Activated T-helper 9 cell treated with anti-CD3 and anti-CD28 coated beads, Interleukin-2, amount 50 U/mL, for 16 hours (primary cell): ENCODE results near the gene COL6A1.

ENCODE experiments used
- DNase-seq: peaks from one replicate; pipeline ENCODE4 v3.0.0-alpha.2; 2020; ENCODE audit warnings: low read depth

COL6A1 gene, protein sequence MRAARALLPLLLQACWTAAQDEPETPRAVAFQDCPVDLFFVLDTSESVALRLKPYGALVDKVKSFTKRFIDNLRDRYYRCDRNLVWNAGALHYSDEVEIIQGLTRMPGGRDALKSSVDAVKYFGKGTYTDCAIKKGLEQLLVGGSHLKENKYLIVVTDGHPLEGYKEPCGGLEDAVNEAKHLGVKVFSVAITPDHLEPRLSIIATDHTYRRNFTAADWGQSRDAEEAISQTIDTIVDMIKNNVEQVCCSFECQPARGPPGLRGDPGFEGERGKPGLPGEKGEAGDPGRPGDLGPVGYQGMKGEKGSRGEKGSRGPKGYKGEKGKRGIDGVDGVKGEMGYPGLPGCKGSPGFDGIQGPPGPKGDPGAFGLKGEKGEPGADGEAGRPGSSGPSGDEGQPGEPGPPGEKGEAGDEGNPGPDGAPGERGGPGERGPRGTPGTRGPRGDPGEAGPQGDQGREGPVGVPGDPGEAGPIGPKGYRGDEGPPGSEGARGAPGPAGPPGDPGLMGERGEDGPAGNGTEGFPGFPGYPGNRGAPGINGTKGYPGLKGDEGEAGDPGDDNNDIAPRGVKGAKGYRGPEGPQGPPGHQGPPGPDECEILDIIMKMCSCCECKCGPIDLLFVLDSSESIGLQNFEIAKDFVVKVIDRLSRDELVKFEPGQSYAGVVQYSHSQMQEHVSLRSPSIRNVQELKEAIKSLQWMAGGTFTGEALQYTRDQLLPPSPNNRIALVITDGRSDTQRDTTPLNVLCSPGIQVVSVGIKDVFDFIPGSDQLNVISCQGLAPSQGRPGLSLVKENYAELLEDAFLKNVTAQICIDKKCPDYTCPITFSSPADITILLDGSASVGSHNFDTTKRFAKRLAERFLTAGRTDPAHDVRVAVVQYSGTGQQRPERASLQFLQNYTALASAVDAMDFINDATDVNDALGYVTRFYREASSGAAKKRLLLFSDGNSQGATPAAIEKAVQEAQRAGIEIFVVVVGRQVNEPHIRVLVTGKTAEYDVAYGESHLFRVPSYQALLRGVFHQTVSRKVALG

DNA sequence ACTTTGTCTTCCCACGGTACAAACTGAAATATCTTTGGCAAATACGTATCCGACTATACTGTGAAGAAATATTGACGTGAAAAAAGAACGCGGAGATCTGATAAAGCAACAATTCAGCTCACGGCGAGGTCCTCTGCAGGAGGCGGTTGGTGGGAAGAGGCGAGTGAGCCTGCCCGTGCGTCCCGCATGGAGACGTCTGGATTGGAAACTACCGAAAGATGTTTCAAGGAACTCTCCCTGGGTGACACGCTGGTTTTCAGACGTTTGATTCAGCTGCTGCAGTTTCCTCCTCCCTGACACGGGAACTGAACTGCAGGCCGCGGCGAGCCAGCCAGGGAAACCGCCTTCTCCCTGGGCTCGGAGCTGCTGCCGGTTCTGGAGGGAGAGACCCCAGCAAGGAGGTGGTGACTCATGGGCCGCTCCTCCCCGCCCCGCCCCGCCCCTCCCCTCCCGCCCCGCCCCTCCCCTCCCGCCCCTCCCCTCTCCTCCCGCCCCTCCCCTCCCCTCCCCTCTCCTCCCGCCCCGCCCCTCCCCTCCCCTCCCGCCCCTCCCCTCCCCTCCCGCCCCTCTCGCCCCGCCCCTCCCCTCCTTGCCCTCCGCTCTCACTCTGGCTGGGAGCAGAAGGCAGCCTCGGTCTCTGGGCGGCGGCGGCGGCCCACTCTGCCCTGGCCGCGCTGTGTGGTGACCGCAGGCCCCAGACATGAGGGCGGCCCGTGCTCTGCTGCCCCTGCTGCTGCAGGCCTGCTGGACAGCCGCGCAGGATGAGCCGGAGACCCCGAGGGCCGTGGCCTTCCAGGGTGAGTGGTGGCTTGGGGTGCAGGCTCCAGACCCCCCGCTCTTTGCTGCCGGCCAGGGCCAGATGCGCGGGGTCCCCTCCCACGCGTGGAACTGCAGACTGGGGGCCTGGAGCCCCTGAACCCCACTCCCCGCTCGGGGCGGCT is at the start of gene COL6A1:
TSS of gene COL6A1 (plus strand) at position 620 of the 941 bp plus-strand sequence. CDS start at position 701, 81 bp downstream.
- DNase-seq: peak; percentile 51

DNA sequence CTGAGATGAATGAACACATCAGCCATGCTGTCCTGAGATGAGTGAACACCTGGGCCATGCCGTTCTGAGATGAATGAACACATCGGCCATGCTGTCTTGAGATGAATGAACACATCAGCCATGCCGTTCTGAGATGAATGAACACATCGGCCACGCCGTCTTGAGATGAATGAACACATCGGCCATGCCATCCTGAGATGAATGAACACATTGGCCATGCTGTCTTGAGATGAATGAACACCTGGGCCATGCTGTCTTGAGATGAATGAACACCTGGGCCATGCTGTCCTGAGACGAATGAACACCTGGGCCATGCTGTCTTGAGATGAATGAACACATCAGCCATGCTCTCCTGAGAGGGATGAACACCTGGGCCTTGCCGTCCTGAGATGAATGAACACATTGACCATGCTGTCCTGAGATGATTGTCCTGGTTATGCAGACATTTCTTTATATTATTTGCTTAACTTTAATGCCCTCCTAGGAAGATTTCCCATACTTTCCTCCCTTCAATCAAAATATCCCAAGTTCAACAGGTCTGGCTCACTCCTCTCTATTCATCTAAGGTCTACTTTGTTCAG is 48.6 kb upstream of the COL6A1 start:
- DNase-seq: no peak

DNA sequence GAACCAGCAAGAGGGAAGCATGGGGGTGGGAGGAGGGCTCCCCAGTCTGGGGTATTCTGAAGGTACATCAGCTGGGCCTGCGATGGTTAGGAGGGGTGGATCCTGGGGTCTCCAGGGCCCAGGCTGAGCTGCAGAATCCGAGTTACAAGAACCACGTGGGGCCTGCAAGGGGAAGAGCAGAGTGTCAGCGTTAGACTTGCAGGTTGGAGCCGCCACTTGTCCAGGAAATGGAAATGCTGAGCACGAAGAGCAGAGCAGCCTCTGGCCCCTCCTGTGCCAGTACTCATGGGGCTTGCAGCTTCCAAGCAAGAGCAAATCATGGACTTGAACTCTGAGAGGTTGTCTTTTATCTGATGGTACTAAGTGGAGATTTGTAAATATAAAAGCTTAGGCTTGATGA is 47.5 kb upstream of the COL6A1 start:
- DNase-seq: no peak

DNA sequence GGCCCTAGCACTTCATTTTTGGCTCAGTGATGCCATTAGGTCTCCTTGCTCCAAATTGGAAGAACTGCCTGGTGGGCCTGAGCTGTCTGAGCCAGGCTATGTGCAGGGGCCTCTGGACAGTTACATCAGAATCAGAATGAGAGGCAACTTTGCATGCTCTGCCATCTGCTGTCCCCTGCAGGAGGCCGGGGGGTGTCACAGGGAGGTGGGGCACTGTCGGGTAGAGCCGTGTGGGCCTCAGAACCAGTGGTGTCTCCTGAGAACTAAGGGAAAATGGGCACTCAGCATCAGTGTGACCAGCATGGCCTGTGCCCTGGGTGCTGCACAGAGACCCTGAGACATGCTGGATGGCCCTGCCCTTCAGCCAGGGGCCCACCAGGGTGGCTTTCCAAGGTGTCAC is 47.0 kb upstream of the COL6A1 start:
- no peak for DNase-seq

DNA sequence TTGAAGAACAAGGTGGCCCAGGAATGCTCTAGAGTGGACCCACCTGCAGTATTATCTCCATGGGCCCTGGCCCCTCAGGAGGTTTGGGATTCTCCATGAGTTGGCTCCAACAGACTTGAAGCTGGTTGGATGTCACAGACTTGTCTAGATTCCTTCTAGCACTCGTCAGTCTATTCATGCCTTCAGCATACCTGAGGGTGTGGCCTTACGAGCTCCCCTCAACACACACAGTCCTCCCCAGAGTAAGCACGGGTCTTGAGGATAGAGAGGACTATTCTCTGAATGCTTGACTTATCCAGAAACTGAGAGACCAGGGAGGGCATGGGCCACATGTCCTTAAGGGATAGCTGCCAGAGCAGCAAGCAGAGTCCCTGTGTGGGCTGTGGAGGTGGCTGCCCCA is 45.9 kb upstream of the COL6A1 start:
- no peak for DNase-seq

DNA sequence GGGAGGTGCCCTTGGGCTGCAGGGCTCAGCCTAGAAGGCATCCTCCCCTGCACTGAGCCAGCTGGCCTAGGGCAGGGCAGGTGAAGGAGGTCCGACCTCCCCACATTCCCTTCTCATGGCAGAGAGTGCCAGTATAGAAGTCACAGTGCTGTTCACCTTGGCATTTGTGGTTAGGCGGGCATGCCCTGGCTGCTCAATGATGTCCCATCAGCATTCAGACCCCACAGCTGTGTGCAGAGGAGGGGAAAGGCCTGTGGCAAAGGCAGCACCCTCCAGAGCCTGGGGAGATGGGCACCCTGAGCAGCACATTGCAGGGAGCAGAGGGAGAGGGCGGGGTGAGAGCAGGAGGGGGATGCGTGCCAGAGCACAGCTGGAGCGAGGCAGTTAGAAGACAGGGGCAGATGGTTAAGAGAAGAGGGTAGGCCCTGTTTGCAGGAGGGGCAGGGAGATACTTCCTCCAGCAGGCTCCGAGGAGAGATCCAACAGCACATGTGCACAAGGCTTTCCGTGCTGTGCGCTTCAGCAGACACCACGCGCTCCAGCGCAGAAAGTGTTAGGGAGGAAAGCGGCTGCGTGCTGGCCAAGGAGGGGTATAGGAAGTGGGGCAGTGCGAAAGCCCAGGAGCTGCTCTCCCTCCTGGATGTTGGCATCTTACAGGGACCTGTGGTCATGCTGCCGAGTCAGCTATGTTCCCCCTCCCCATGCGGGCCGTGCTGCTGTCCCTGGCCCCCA is 43.7 kb upstream of the COL6A1 start:
- no peak for DNase-seq

DNA sequence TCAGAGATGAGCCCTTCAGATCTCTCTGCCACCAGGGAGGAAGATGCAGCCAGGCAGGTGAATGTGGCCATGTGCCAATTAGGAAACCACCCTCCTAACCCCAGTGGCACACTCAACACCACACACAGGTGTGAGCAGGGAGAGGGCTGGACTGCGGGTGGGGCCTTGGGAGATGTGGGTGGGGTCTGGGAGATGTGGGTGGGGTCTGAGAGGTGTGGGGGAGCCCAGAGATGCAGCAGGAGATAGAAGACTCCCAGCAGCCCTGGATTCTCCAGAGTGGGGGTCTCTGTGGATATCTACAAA is 43.2 kb upstream of the COL6A1 start:
- DNase-seq: no peak

DNA sequence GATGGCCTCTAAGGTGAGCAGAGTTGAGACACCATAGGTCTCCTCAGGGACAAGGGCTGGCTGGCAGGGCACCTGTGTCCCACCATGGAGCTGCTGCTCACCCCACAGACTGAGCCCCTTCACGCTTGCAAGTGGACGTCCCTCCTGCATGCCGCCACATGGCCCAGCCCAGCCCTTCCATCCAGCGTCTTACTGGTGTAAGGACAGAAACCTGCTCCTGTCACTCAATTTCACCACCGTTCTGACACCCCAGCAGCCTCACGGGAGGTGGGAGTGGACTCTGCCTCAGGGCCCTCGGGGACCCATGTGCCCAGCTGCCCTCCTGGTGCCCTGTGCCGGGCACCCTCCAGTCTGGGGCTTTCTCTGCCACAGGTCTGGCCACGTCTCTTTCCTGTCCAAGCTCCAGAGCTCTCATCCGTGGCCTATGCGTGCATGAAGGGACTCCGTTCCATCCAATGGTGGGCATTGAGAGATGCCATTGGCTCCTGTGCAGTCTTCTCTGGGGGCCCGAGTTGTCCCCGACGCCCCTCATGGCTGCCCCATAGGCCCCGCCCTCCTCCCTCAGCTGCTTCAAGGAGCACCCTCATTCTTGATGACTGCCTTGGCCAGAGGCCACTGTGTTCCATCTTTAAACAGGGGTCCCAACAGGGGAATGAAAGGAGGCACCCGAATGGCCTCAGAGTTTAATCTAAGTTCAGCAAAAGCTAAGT is 42.6 kb upstream of the COL6A1 start:
- no peak for DNase-seq

DNA sequence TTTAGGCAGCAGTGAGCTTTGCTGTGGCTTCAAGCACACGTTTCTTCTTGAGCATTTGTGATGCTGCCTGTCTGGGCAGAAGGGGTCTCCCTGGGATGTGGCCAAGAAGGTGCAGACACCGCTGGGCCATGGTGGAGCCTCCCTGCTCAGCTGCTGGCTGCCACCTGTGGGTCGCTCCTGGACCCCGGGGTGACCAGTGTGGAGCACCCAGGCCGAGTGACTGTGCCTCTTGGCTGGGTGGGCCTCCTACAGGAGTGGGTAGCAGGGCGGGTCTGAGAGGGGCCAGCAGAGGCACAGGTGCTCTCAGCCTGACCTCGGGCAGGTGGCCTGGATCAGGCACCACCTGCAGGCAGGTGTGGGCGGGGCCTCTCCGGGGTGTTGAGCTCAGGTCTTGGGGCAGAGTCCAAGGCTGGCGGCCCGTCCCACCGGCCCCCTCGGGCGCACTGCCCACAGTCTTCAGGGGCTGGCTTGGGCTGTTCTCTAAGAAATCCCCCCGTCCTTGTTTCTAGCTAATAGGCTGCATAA is 42.0 kb upstream of the COL6A1 start:
- no peak for DNase-seq

DNA sequence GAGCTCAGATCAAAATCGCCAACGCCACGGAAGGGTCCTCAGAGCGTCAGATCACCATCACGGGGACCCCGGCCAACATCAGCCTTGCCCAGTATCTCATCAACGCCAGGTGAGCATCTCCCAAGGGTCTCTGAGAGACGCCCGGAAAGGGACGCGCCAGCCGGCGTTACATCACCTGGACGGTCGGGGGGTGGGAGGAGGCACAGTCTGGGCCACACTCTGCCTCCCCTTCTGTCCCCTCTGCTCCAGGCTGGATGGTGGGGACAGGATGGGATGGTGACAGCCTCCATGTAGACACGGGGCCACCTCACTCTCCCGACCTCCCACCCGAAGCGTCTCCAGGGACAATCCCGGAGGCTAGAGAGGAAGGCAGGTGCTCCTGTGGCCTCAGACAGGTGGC is 41.5 kb upstream of the COL6A1 start:
- DNase-seq: no peak

DNA sequence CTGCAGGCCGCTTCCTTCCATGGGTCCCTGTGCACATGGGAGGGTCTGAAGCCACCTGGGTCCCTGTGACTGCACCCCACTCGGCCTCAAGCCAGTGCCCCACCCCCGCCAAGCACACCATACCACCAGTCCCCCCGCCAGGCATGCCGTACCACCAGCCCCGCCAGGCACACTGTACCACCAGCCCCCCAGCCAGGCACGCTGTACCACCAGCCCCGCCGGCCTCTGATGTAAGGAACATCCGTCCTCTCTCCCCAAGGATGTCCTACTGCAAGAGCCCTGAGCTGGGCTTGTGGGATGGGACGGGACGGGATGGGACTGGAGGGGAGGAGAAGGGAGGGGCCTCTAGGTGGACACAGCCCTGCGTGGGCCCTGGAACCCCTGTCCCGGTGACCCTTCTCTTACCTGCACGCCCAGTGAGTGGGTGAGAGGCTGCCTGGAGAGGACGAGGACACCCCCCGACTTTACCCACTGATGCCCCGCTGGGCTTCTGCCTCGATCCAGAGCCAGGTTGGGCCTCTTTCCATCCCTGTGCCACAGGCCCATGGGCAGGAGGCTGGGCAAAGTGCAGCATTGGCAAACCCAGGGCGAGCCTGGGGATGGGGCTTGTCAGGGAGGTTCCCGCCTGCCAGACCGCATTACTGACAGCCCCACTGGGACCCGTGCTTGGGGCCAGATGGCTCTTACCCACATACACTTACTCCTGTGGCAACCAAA is 40.8 kb upstream of the COL6A1 start:
- no peak for DNase-seq

DNA sequence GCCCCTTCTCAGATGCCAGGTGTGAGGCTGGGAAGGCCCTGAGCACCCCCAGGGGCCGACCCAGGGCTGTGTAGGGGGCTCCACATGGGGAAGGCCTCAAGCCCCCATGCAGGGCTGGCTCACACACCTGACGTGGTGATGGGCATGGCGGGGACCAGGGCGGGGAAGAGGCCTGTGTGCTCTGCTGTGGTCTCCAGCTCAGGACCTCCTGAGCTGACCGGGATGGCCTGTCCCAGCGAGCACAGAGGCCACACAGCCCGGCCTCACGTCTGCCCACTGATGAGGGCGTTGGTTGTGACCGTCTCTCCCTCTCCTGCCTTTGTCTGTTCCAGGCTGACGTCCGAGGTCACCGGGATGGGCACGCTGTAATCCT is 40.2 kb upstream of the COL6A1 start:
- DNase-seq: no peak

DNA sequence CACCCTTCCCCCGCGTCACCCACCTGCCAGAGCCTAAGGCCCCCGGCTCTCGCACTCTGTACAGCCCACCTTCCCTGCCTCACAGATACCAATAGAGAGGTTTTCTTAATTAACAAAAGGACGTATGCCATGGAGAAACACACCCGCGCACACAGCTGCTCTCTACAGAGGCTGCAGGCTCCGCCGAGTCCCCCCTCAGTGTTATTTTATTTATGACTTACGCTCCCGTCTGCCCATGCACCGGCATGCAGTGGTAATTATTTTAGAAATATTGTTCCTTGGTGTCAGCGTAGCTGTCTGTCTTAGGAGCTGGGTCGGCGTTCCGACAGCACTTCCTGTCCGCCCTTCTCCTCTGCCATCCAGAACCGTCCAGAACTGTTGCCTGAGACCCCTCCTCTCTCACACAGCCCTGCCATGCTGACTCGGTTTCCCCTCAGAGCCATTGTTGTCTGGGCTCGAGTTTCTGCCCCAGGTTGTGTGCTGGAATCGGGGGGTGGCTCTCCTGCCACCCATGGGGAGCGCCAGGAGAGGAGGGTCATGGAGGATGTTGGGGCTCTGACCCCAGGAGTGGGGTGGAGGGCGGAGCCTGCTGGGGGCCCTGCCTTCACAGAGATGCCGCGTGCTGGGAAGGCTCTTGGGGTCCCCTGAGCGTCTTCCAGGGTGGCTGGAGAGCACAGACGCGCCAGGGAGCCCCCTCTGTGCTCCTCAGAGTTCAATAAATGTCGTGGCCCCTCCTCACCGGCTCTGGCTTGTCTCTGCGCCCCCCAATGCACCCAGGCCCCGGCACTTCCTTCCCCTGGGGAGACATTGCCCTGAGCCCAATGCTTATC is 39.6 kb upstream of the COL6A1 start:
- no peak for DNase-seq

DNA sequence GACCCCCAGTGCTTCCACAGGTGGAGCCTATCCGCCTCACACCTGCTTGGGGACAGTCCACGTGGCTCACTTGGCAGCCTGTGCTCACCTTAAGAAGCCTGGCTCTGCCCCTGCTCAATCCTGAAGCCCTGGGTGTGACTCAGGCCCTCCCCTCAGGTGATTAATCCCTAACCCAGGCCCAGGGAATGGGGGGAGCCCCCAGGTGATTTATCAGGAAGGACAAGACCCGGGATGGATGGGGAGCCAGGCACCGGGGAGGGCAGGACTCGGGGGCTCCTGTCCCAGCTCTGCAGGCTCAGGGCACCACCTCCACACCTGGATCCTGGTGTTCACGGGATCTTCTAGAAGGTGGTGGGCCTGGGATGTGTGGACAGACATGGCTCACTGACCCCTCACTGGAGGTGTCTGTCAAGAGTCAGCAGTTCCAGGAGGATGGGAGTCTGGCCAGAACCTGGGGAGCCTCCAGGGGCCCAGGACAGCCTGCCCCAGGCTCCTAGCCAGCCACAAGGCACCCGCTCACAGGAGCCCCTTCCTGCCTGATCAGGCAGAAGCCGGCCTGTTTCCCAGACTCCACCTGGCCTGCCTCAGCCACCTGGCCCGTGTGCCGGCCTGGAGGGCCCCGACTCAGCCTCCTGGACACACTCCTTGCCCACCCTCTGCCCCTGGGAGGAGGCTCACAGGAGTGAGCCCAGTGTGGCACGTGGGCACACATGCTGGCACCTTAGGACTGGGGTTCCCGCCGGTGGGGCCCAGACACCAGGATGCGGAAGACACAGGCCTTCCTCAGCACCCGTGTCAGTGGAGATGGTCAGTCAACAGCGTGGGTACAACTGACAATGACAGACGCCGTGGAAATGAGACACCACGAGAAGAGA is 38.6 kb upstream of the COL6A1 start:
- no peak for DNase-seq

DNA sequence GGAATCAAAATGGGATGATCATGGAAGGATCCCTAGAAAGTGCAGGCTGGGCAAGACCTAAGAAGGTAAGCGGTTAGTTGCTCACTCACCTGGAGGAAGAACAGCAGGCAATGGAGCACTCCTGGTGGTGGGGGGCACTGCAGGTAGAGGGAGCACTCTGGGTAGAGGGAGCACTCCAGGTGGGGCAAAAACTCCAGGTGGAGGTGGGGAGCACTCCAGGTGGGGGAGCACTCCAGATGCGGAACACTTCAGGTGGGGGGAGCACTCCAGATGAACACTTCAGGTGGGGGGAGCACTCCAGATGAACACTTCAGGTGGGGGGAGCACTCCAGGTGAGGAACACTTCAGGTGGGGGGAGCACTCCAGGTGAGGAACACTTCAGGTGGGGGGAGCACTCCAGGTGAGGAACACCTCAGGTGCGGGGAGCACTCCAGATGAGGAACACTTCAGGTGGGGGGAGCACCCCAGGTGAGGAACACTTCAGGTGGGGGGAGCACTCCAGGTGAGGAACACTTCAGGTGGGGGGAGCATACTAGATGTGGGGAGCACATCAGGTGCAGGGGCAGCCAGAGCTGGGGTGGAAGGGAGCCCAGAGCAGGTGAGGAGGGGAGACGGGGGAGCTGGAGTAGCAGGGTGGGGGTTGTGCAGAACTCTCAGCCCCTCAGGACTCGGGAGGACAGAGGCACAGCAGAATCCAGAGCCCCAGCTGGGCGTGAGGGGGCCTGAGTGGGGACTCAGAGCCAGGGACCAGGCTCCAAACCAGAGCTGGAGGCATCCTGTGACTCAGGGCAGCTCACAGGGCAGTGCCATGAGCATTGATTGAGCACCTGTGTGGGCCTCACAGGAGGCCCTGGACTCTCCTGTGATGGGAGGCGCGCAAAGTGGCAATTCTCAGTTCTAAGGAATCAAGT is 37.7 kb upstream of the COL6A1 start:
- no peak for DNase-seq

DNA sequence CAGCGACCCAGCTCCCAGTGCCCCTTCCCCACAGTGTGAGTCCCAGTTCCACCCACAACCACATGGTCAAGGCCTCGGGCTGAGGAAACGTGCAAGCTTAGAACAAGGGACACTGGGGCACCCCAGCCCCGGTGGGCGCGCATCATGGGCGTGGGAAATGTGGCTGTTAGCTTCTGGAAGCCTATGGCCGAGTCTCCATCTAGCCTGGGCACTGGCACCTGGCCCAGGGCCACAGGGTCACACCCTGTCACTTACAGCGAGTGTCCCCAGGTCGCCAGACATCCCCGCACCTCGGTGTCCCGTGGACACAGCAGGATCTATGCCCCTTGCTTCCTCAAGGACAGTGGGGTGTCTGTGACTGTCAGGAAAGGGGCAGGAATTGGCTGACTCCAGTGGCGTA is 37.0 kb upstream of the COL6A1 start:
- DNase-seq: no peak
